PC-9 (cell line): ENCODE data around the gene DMRTA2.

Source experiments
- CTCF ChIP-seq: fragments of 200-600 bp; sonication (generic); conservative IDR thresholded peaks from 2 replicates; pipeline ENCODE4 v1.6.1; 2017; ENCODE audit warnings: mixed run types, antibody characterized with exemption, mild to moderate bottlenecking, moderate library complexity
- EZH2 ChIP-seq: fragments of 200-600 bp; sonication (generic); IDR thresholded peaks from 2 replicates; pipeline ENCODE4 v1.8.0; 2017; ENCODE audit warnings: antibody characterized with exemption, low read depth

- TF ChIP-seq EZH2 (no peak), CTCF (no peak)
Observed at GRCh38 chr1:50427818-50428779, 4.9 kb upstream of the DMRTA2 start.
